OCI-LY3 (cell line): ENCODE results near the gene KCNG4.

Source experiments
- H2AFZ ChIP-seq: fragments of 200-600, 300-600 bp; shearing (Covaris generic); 2 replicates; pipeline ENCODE4 v1.6.0; 2014; ENCODE audit warnings: antibody characterized with exemption, low read depth, low read length
- H3K27ac ChIP-seq: fragments of 200-600, 300-600 bp; sonication (generic); 2 replicates; pipeline ENCODE4 v1.5.1; 2014; ENCODE audit warnings: mild to moderate bottlenecking, low read length, moderate library complexity, mixed read lengths
- H3K27me3 ChIP-seq: fragments of 200-600, 300-600 bp; sonication (generic); 2 replicates; pipeline ENCODE4 v1.6.1; 2014; ENCODE audit warnings: low read depth, low read length, mixed read lengths
- H3K36me3 ChIP-seq: fragments of 200-600, 300-600 bp; sonication (generic); replicated peaks from 2 replicates; pipeline ENCODE3; 2014; ENCODE audit warnings: low read depth, low read length, mixed read lengths
- H3K4me1 ChIP-seq: fragments of 300-600, 200-600 bp; sonication (generic); 2 replicates; pipeline ENCODE4 v1.6.1; 2014; ENCODE audit warnings: low read length, mixed read lengths
- H3K4me2 ChIP-seq: fragments of 200-600, 300-600 bp; sonication (generic); 2 replicates; pipeline ENCODE4 v1.6.1; 2014; ENCODE audit warnings: low read length, mixed read lengths
- H3K4me3 ChIP-seq: fragments of 300-600, 200-600 bp; sonication (generic); 2 replicates; pipeline ENCODE4 v1.5.1; 2014; ENCODE audit warnings: antibody characterized with exemption, mild to moderate bottlenecking, low read length, moderate library complexity
- H3K79me2 ChIP-seq: fragments of 300-600, 200-600 bp; shearing (Covaris generic); 2 replicates; pipeline ENCODE4 v1.6.1; 2014; ENCODE audit warnings: mild to moderate bottlenecking, low read length, mixed read lengths
- H3K9ac ChIP-seq: fragments of 300-600, 200-600 bp; shearing (Covaris generic); 2 replicates; pipeline ENCODE4 v1.6.0; 2014; ENCODE audit warnings: mild to moderate bottlenecking, low read length, moderate library complexity
- H3K9me3 ChIP-seq: fragments of 200-600, 300-600 bp; shearing (Covaris generic); 2 replicates; pipeline ENCODE4 v1.6.1; 2014; ENCODE audit warnings: low read length, mixed read lengths; ENCODE audit not compliant: insufficient read depth
- H4K20me1 ChIP-seq: fragments of 200-600, 300-600 bp; sonication (generic); 2 replicates; pipeline ENCODE4 v1.6.1; 2016; ENCODE audit warnings: low read length, mixed read lengths; ENCODE audit not compliant: insufficient read depth
- EZH2phosphoT487 ChIP-seq: fragments of 200-600 bp; shearing (Covaris generic); IDR thresholded peaks from 2 replicates; pipeline ENCODE4 v1.6.1; 2018; ENCODE audit warnings: antibody characterized with exemption, mixed run types, low read depth
- TF ChIP-seq, protein P1 (sequence below): fragments of 200-600, 300-600 bp; sonication (generic); IDR thresholded peaks from 2 replicates; pipeline ENCODE4 v1.5.1; 2014; ENCODE audit warnings: antibody characterized with exemption, low read length, low read depth

KCNG4 gene

DNA sequence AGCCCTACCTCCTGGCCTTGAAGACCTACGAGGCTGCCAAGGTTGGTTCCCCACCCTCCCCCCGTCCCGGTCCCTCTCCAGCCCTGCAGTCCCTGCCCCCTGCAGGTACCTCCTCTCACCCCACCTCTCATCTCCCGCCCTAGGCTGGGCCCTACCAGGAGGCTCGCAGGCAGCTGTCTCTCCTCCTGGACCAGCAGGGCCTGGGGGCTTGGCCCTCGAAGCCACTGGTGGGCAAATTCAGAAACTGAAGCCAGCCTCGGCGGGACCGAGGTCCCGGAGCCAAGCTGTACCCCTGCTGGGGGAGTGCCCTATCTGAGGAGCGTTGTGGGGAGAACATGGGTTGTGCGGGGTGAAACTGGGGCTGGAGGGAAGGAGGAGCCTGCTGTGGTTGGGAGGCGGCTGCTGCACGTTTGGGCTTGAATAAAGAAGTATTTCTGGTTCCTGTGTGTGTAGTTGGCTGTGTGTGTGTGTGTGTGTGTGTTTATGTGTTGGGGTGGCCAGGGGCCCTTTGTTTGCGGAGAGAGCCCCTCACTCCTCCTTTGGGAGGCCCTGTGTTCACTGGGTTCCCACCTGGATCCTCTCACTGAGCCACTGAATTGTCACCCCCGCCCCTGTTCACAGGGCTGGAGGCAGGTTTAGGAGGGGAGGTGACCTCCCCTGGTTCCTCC, 43.0 kb downstream of the KCNG4 start:
- Histone ChIP-seq H3K9ac (no peak overlapping the region), H3K4me1 (no peaks in the 10 kb centered on the region), H3K9me3 (no peaks in the 10 kb centered on the region), H3K36me3 (no peaks in the 10 kb centered on the region), H3K27me3 (peaks cover 8% of the 10 kb centered on the region; the same call in 1 of the 2 replicates), H3K4me3 (no peak overlapping the region), H3K27ac (no peak overlapping the region), H3K79me2 (no peaks in the 10 kb centered on the region), H4K20me1 (no peaks in the 10 kb centered on the region), H2AFZ (no peak overlapping the region), H3K4me2 (no peak overlapping the region)
- TF ChIP-seq, protein P1, sequence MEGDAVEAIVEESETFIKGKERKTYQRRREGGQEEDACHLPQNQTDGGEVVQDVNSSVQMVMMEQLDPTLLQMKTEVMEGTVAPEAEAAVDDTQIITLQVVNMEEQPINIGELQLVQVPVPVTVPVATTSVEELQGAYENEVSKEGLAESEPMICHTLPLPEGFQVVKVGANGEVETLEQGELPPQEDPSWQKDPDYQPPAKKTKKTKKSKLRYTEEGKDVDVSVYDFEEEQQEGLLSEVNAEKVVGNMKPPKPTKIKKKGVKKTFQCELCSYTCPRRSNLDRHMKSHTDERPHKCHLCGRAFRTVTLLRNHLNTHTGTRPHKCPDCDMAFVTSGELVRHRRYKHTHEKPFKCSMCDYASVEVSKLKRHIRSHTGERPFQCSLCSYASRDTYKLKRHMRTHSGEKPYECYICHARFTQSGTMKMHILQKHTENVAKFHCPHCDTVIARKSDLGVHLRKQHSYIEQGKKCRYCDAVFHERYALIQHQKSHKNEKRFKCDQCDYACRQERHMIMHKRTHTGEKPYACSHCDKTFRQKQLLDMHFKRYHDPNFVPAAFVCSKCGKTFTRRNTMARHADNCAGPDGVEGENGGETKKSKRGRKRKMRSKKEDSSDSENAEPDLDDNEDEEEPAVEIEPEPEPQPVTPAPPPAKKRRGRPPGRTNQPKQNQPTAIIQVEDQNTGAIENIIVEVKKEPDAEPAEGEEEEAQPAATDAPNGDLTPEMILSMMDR: no peak
- no peak for TF ChIP-seq EZH2phosphoT487

DNA sequence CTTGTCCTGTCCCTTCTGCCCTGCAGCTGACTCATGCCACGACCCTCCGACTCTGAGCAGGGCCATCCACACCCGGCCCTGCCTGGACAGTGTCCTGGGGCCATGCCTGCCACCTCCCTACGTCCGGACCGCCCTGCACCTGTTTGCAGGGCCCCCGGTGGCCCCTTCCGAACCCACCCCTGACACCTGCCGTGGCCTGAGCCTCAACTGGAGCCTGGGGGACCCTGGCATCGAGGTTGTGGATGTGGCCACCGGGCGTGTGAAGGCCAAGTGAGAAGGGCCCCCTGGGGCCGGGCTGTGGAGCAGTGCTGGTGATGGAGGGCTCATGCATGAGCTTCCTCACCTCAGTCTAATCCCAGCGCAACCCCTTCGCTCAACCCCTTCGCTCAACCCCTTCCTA, 43.7 kb downstream of the KCNG4 start:
- Histone ChIP-seq H3K27ac (no peak overlapping the region), H3K79me2 (no peaks in the 10 kb centered on the region), H3K9ac (no peak overlapping the region), H3K9me3 (no peaks in the 10 kb centered on the region), H3K4me3 (no peak overlapping the region), H2AFZ (no peak overlapping the region), H3K27me3 (peaks cover 8% of the 10 kb centered on the region; the same call in 1 of the 2 replicates), H3K4me1 (no peaks in the 10 kb centered on the region), H3K36me3 (no peaks in the 10 kb centered on the region), H4K20me1 (no peaks in the 10 kb centered on the region), H3K4me2 (no peak overlapping the region)
- TF ChIP-seq, protein P1: no peak

DNA sequence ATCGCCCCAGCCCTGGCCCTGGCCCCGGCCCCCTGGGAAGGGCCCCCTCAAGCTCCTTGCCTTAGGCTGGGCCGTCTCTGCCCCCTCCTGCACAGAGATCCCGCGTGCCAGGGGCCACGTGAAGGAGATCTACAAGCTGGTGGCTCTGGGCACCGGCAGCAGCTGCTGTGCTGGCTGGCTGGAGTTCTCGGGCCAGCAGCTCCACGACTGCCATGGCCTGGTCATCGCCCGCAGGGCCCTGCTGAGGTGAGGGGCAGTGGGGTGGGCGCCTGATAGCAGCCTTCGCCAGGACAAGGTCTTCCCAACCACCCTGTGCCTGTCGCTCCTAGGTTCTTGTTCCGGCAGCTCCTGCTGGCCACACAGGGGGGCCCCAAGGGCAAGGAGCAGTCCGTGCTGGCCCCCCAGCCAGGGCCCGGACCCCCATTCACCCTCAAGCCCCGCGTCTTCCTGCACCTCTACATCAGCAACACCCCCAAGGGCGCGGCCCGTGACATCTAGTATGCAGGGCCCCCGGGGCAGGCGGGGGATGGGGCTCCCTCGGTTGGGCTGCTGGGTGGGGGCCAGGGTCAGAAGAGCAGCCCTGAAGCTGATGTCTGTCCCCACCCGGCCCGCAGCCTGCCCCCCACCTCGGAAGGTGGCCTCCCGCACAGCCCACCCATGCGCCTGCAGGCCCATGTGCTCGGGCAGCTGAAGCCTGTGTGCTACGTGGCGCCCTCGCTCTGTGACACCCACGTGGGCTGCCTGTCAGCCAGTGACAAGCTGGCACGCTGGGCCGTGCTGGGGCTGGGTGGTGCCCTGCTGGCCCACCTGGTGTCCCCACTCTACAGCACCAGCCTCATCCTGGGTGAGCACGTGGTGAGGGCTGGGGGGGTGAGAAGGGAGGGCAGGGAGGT, 44.4 kb downstream of the KCNG4 start:
- Histone ChIP-seq H3K36me3 (no peaks in the 10 kb centered on the region), H3K4me3 (no peak overlapping the region), H3K27me3 (peaks cover 8% of the 10 kb centered on the region; the same call in 1 of the 2 replicates), H3K4me2 (no peak overlapping the region), H3K9ac (no peak overlapping the region), H3K9me3 (no peaks in the 10 kb centered on the region), H3K27ac (no peak overlapping the region), H3K79me2 (no peaks in the 10 kb centered on the region), H2AFZ (no peak overlapping the region), H4K20me1 (no peaks in the 10 kb centered on the region), H3K4me1 (no peaks in the 10 kb centered on the region)
- no peak for TF ChIP-seq EZH2phosphoT487
- TF ChIP-seq, protein P1: no peak

DNA sequence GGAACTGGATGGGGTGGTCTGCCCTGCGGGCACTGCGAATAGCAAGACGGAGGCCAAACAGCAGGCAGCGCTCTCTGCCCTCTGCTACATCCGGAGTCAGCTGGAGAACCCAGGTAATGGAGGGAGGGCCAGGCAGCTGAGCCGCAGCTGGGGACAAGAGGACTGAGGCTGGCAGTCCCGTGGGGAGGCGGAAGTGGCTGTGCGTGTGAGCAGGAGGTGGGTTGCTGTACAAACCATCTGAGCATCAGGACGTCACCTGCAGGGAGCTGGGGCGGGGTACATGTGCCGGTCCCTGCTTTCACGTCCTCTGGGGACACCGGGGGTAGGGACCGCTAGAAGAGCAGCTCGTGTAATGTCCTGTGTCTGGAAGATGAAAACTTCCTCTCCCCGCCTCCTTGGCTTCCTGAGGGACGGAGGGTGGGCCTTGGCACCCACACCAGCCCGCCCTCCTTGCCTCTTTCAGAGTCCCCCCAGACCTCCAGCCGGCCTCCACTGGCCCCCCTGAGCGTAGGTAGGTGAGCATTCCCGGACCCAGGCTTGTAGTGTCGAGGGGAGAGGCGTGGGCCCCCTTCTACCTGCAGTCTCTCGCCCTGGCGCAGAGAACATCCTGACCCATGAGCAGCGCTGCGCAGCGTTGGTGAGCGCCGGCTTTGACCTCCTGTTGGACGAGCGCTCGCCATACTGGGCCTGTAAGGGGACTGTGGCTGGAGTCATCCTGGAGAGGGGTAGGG, 45.2 kb downstream of the KCNG4 start:
- H3K27ac ChIP-seq: no peak overlapping the region
- TF ChIP-seq, protein P1: no peak
- TF ChIP-seq EZH2phosphoT487: no peak
- H3K4me2 ChIP-seq: no peak overlapping the region
- no peak overlapping the region for H3K4me3 ChIP-seq
- no peaks in the 10 kb centered on the region for H3K36me3 ChIP-seq
- H3K27me3 ChIP-seq: peaks cover under 1% of the 10 kb centered on the region; the same call in 1 of the 2 replicates
- no peak overlapping the region for H2AFZ ChIP-seq
- H3K9ac ChIP-seq: no peak overlapping the region
- H3K9me3 ChIP-seq: no peaks in the 10 kb centered on the region
- no peaks in the 10 kb centered on the region for H3K79me2 ChIP-seq
- no peaks in the 10 kb centered on the region for H4K20me1 ChIP-seq
- no peaks in the 10 kb centered on the region for H3K4me1 ChIP-seq
